Thyroid gland (tissue), 4 donors: ENCODE data around the gene SHISA7. TPM values are rescaled to one million over a fixed set of nuclear protein-coding genes. Genes with fewer than 3 reads are reported as not detected.

Experiments
- DNase-seq, 2 donors: peaks; one replicate each; pipeline ENCODE4 v3.0.0-alpha.2; 2019
- H3K27ac ChIP-seq, 3 donors: fragments of 200-600 bp; sonication (generic); 1 replicate in 2 of 3; 2 replicates in 1 of 3; pipeline ENCODE4 v1.5.1; 2016 to 2019; ENCODE audit warnings: mild to moderate bottlenecking in 1 of 3, moderate library complexity in 1 of 3
- H3K27me3 ChIP-seq: fragments of 200-600 bp; sonication (generic); one replicate; pipeline ENCODE4 v1.5.1; 2019
- H3K36me3 ChIP-seq, 2 donors: fragments of 200-600 bp; sonication (generic); one replicate each; pipeline ENCODE4 v1.5.1; 2016 to 2019
- H3K4me1 ChIP-seq, 2 donors: fragments of 200-600 bp; sonication (generic); one replicate each; pipeline ENCODE4 v1.5.1; 2017 to 2019
- H3K4me3 ChIP-seq, 3 donors: fragments of 200-600 bp; sonication (generic); replicated peaks in 1 of 3; 1 replicate in 2 of 3; 2 replicates in 1 of 3; pipeline ENCODE4 v1.5.1; 2016; ENCODE audit warnings: mild to moderate bottlenecking in 1 of 3
- H3K9me3 ChIP-seq: fragments of 200-600 bp; sonication (generic); one replicate; pipeline ENCODE4 v1.5.1; 2017
- POLR2A ChIP-seq, 2 donors: fragments of 450-650 bp; IDR thresholded peaks; one replicate each; pipeline ENCODE4 v1.6.1; 2017; ENCODE audit warnings: antibody characterized with exemption in 2 of 2, mild to moderate bottlenecking in 2 of 2, moderate library complexity in 1 of 2
- WGBS, 2 donors: methylation state at CpG; one replicate each; pipeline ENCODE4 v1.1.5; 2017; 5-methylcytosine and 5-hydroxymethylcytosine counted together
- intact Hi-C: fragments of 100-400 bp; cut with DNase I; formaldehyde crosslinking; loops from one replicate; pipeline ENCODE4 v1.15.1; 2023
- total RNA-seq, 4 donors: library from RNA; depleted of rRNA; stranded (reverse); fragments of >200 nt; gene quantifications; one replicate each; pipeline ENCODE4 v1.2.3, GENCODE V29; 2016
- TF ChIP-seq, protein P1 (sequence below), 6 experiments: fragments of 200-600 bp in 3 of 6; fragments of 450-650 bp in 3 of 6; sonication (generic) in 3 of 6; IDR thresholded peaks; one replicate each; pipeline ENCODE4 v1.5.1; 2016 to 2019; ENCODE audit warnings: antibody characterized with exemption in 6 of 6, mild to moderate bottlenecking in 2 of 6, inconsistent platforms in 1 of 6, moderate library complexity in 1 of 6

Gene SHISA7
- total RNA-seq, 4 donors from 2014 or later = not detected

DNA sequence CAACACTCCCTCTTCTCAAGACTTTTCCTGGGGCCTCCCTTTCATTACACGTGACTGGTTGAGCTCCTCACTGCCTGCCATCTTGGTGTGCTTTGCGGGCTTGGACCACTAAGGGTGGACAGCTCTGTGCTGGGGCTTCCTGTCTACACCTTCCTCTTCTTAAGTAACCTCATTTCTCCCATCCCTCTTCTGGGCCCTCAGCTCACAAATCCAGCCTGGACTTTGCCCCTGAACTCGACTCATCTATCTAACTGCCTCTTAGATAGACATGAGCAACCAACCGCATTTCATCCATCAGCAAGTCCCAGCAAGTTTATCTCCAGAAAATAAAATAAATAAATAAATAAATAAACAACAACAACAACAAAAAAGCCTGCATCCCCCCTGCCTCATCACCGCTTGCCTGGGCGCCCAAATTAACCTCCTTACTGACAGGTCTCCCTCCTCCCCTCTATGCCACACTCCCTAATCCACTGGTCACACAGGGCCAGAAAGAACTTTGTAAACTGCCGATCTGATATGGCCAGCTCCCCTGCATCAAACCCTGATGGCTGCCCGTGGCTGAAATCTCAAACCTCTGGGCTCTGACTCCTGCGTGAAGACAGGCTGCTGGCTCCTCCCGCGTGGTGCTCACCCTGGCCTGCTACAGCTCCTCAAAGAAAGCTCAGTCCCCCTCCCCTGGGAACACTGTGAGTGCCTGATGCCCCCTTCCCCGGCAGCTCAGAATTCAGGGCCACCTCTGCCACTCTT lies 10.6 kb upstream of the SHISA7 start:
- WGBS, 2 donors = 94 to 96% methylated on average over 9 to 12 of the region's 12 CpGs
- DNase-seq = no peak
- Histone ChIP-seq H3K9me3 (no peaks in the 10 kb centered on the region), H3K36me3 (peaks cover 9 to 10% of the 10 kb centered on the region in 2 donors), H3K27ac (no peak overlapping the region), H3K4me3 (no peak overlapping the region), H3K4me1 (peaks cover 0 to 22% of the 10 kb centered on the region in 2 donors), H3K27me3 (peaks cover 9% of the 10 kb centered on the region)
- no peak for TF ChIP-seq POLR2A (IDR thresholded peaks at IDR 0.05)
- TF ChIP-seq, protein P1, sequence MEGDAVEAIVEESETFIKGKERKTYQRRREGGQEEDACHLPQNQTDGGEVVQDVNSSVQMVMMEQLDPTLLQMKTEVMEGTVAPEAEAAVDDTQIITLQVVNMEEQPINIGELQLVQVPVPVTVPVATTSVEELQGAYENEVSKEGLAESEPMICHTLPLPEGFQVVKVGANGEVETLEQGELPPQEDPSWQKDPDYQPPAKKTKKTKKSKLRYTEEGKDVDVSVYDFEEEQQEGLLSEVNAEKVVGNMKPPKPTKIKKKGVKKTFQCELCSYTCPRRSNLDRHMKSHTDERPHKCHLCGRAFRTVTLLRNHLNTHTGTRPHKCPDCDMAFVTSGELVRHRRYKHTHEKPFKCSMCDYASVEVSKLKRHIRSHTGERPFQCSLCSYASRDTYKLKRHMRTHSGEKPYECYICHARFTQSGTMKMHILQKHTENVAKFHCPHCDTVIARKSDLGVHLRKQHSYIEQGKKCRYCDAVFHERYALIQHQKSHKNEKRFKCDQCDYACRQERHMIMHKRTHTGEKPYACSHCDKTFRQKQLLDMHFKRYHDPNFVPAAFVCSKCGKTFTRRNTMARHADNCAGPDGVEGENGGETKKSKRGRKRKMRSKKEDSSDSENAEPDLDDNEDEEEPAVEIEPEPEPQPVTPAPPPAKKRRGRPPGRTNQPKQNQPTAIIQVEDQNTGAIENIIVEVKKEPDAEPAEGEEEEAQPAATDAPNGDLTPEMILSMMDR (IDR thresholded peaks at IDR 0.05) = no peak
- intact Hi-C loops = no loop called here

DNA sequence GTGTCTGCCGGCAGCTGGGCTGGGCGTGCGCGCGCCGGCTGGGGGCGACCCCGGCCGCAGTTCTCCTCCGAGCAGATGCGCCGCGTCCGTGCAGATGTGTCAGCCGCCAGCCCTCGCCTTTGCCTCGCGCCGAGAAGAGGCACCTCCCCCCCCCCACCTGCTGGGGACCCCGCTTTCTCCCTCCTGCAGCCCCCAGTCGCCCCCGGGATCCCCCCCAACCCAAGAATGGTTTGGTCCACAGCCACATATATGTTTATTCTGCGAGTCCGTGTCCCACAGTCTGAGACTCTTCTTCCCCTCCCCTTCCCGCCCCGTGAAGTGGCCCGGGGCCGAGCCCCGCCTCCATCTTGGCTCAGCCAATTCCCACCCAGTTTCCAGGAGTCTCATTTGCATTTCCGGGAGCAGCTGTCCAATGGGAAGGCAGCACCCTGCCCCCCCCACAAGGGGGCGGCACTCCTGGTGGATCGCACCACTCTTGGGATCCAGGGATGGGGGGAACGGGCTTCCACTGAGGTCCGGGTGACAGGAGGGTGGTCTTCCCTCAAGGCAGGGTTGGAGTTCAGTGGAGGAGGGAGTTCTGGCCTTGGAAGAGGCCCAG lies 9.7 kb upstream of the SHISA7 start:
- Histone ChIP-seq H3K27ac (no peak overlapping the region), H3K4me3 (no peak overlapping the region), H3K4me1 (peaks cover 0 to 22% of the 10 kb centered on the region in 2 donors), H3K36me3 (peaks cover 9 to 10% of the 10 kb centered on the region in 2 donors), H3K9me3 (no peaks in the 10 kb centered on the region), H3K27me3 (peaks cover 9% of the 10 kb centered on the region)
- intact Hi-C loops = no loop called here
- TF ChIP-seq POLR2A (IDR thresholded peaks at IDR 0.05) = no peak
- TF ChIP-seq, protein P1 (IDR thresholded peaks at IDR 0.05) = no peak
- WGBS, 2 donors = 15 to 23% methylated on average over 12 to 28 of the region's 34 CpGs
- DNase-seq = peak; percentile 66 to 70

DNA sequence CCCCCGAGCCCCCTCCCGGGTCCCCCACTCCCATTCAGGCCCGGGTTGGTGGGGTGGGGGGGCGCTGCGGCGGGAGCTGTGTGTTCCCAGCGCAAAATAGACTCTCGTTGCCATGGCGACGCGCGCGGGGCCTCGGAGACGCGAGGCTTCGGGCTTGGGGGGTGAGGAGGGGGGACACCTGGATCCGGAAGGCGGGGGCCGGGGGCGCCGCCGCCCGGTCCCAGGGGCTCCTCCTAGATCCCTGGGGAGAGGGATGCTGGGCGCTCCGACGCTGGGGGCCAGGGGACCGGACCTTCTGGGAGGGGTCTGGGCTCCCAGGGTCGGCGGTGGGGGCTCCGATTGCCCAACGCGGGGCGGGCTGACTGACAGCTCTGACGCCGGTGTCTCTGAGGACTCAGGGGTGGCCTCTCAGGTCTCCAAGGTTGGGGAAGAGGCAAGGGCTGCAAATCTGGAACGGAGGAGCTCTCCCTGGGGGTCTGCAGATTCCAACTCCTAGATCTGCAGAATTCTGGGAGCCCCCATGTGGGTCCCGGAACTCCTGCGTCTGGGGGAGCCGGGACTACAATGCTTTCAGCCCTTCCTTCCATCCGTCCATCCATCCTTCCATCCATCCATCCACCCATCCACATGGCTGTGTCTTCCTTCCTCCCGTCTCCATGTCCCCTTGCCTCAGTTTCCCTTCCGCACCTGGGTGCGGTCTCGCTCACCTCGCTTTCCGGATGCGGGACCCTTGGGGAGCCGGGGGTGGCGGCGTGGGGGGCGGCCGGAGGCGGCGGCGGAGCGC lies 9.1 kb upstream of the SHISA7 start:
- Histone ChIP-seq H3K4me1 (peaks cover 0 to 22% of the 10 kb centered on the region in 2 donors), H3K27ac (no peak overlapping the region), H3K27me3 (peaks cover 9% of the 10 kb centered on the region), H3K9me3 (no peaks in the 10 kb centered on the region), H3K4me3 (no peak overlapping the region), H3K36me3 (peaks cover 9 to 10% of the 10 kb centered on the region in 2 donors)
- intact Hi-C loops = no loop called here
- 4 to 8% methylated on average over 23 to 29 of the region's 57 CpGs for WGBS, 2 donors
- no peak for DNase-seq
- TF ChIP-seq, protein P1 (IDR thresholded peaks at IDR 0.05) = no peak
- TF ChIP-seq POLR2A (IDR thresholded peaks at IDR 0.05) = no peak

DNA sequence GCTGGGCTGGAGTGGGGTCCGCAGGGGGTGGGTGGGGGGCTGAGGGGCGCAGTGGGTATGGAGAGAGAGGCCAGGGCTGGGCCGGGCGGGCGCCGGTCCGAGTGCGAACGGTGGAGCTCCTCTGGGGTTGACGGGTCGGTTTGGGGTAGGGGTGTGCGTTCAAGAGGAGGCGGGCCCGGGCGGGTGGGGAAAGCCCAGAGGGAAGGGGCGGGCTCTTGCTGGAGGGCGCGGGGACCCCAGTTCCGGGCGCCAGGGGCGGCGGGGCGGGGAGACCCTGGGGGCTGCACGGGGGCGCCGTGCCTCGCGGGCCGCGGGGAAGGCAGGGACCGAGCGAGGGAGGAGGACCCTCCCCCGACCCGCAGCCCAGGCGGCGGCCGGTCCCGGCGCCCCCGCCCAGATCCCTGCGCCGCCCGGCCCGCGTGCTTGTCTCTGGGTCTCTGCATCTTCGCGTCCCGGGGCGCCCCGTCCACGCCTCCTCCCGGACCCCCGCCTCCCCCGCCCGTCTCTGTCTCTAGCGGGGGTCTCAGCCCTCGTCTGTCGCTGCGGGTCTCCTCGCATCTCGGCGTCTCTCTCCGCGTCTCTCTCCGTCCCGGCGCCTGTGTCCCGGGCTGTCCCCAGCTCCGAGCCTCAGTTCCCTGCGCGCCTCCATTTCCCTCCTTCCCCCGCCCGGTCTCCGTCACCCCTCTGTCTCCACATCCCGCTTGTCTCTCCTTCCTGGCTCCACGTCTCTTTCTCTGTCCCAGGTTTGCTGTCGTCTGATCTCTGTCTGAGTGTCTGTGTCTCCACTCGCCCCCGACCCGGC lies 8.3 kb upstream of the SHISA7 start:
- 1% methylated on average over 20 to 52 of the region's 80 CpGs for WGBS, 2 donors
- intact Hi-C loops = no loop called here
- H3K27ac ChIP-seq = no peak overlapping the region
- peaks cover 9% of the 10 kb centered on the region for H3K27me3 ChIP-seq
- peak overlapping the region in 1 of 3 donors; percentile 14 for H3K4me3 ChIP-seq
- no peak for DNase-seq
- H3K36me3 ChIP-seq = peaks cover 9 to 10% of the 10 kb centered on the region in 2 donors
- H3K4me1 ChIP-seq = peaks cover 0 to 22% of the 10 kb centered on the region in 2 donors
- TF ChIP-seq, protein P1 (IDR thresholded peaks at IDR 0.05) = no peak
- TF ChIP-seq POLR2A (IDR thresholded peaks at IDR 0.05) = no peak
- H3K9me3 ChIP-seq = no peaks in the 10 kb centered on the region
